Coronary artery (tissue), 2 donors: ENCODE measurements around the gene CNPY4.
A peak's percentile ranks its signal among the peaks of the same experiment; 100 is the strongest.

Experiments used
- DNase-seq: peaks from one replicate; pipeline ENCODE4 v3.0.0-alpha.2; 2017; ENCODE audit warnings: low spot score
- H3K27ac ChIP-seq, 2 donors: fragments of 200-600 bp; sonication (generic); one replicate each; pipeline ENCODE4 v1.5.1; 2016 to 2019
- H3K4me3 ChIP-seq: fragments of 200-600 bp; sonication (generic); 2 replicates; pipeline ENCODE4 v1.5.1; 2016; ENCODE audit warnings: mild to moderate bottlenecking, moderate library complexity
- TF ChIP-seq, protein P1 (sequence below): fragments of 200-600 bp; sonication (generic); IDR thresholded peaks from one replicate; pipeline ENCODE4 v1.5.1; 2019; ENCODE audit warnings: antibody characterized with exemption

The CNPY4 gene

GRCh38 chr7:100155553-100156317 lies 36.3 kb downstream of the CNPY4 start:
- Histone ChIP-seq H3K27ac (no peak overlapping the region), H3K4me3 (no peak overlapping the region)
- no peak for DNase-seq
- TF ChIP-seq, protein P1, sequence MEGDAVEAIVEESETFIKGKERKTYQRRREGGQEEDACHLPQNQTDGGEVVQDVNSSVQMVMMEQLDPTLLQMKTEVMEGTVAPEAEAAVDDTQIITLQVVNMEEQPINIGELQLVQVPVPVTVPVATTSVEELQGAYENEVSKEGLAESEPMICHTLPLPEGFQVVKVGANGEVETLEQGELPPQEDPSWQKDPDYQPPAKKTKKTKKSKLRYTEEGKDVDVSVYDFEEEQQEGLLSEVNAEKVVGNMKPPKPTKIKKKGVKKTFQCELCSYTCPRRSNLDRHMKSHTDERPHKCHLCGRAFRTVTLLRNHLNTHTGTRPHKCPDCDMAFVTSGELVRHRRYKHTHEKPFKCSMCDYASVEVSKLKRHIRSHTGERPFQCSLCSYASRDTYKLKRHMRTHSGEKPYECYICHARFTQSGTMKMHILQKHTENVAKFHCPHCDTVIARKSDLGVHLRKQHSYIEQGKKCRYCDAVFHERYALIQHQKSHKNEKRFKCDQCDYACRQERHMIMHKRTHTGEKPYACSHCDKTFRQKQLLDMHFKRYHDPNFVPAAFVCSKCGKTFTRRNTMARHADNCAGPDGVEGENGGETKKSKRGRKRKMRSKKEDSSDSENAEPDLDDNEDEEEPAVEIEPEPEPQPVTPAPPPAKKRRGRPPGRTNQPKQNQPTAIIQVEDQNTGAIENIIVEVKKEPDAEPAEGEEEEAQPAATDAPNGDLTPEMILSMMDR, result no peak

DNA sequence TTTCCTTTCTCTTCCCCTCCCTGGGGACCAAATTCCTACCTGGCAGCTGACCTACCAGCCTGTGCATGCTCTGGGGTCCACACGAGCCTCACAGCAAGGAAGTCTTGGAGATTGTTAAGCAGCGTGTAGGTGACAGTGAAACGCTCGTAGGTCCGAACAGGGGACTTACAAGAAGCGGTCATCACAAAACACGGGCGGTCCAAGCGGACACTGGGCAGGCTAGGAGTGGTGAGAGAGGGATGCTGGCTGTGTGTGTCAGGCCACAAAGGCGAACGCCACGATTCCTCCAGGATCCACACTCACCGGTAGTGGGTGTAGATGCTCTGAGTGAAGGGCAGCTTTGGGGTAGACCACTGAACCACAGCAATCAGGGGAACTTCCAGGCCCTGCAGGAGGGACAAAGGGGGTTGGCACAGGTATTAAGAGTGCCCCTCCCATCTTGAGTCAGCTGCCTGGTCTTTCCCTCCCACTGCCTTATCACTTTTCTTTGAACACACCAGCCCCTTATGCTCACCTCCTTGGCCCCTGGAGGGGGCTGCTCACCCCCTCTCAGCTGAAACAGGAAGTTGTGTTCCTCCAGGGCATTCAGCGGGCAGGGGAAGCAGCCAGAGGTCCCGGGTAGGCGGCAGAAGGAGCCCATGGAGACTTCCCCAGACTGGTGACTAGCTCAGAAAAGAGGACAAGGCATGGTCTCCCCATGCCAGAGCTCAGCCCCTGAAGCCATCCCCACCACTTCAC lies 37.1 kb downstream of the CNPY4 start:
- no peak for DNase-seq
- TF ChIP-seq, protein P1, result no peak
- Histone ChIP-seq H3K4me3 (no peak overlapping the region), H3K27ac (peak overlapping the region in 1 of 2 donors; percentile 84)

GRCh38 chr7:100157069-100157333 lies 37.6 kb downstream of the CNPY4 start:
- peak overlapping the region; percentile 91 for H3K4me3 ChIP-seq
- DNase-seq, result no peak
- TF ChIP-seq, protein P1, result no peak
- peak overlapping the region in 1 of 2 donors; percentile 84 for H3K27ac ChIP-seq

- TF ChIP-seq, protein P1, result no peak
- Histone ChIP-seq H3K27ac (peak overlapping the region; percentile 63 to 84), H3K4me3 (peak overlapping the region; percentile 91)
- no peak for DNase-seq
Observed at GRCh38 chr7:100157334-100158228, 38.1 kb downstream of the CNPY4 start.

GRCh38 chr7:100158229-100159098 lies 39.0 kb downstream of the CNPY4 start, which contains the start of gene TRAPPC14:
Gene TRAPPC14 (minus strand): TSS chr7:100158723. CDS start chr7:100158499, 224 bp downstream.
- TF ChIP-seq, protein P1, result no peak
- Histone ChIP-seq H3K4me3 (peak within 1 kb of the TSS; percentile 91), H3K27ac (peak within 1 kb of the TSS; percentile 63 to 84)
- peak; percentile 93 for DNase-seq

GRCh38 chr7:100159099-100159623 lies 39.7 kb downstream of the CNPY4 start:
- TF ChIP-seq, protein P1, result no peak
- no peak for DNase-seq
- Histone ChIP-seq H3K4me3 (peak overlapping the region; percentile 91), H3K27ac (peak overlapping the region in 1 of 2 donors; percentile 84)
